SK-N-SH treated with all-trans-retinoic acid at 6 μM for 48 hours (cell line): ENCODE data around the gene FRYL.

Experiments
- ATAC-seq: fragments of 200-7000 bp; cut with Tn5 transposase; 3 replicates; pipeline ENCODE4 v1.9.1; 2020; ENCODE audit warnings: mild to moderate bottlenecking, moderate library complexity
- ARNTL ChIP-seq: fragments of 450-650 bp; formaldehyde crosslinking; IDR thresholded peaks from 2 replicates; pipeline ENCODE4 v1.5.0; 2020; ENCODE audit warnings: low read depth, mild to moderate bottlenecking, moderate library complexity, borderline replicate concordance
- BACH2 ChIP-seq: fragments of 250-450 bp; sonication (Bioruptor Pico); IDR thresholded peaks from 2 replicates; pipeline ENCODE4 v1.9.0; 2021; ENCODE audit warnings: mild to moderate bottlenecking, borderline replicate concordance
- CSDC2 ChIP-seq: fragments of 250-450 bp; sonication (Bioruptor Pico); IDR thresholded peaks from 2 replicates; pipeline ENCODE4 v1.5.0; 2020; ENCODE audit warnings: mild to moderate bottlenecking, moderate library complexity
- ESRRG ChIP-seq: fragments of 250-450 bp; sonication (Bioruptor Pico); IDR thresholded peaks from 2 replicates; pipeline ENCODE4 v1.6.1; 2021; ENCODE audit warnings: mild to moderate bottlenecking
- GLIS3 ChIP-seq: fragments of 250-450 bp; sonication (Bioruptor Pico); IDR thresholded peaks from 2 replicates; pipeline ENCODE4 v1.5.0; 2020; ENCODE audit warnings: mild to moderate bottlenecking, moderate library complexity
- ISL1 ChIP-seq: fragments of 250-450 bp; sonication (Bioruptor Pico); IDR thresholded peaks from 2 replicates; pipeline ENCODE4 v2.1.2; 2022; ENCODE audit warnings: mild to moderate bottlenecking, moderate library complexity
- OSR1 ChIP-seq: fragments of 250-450 bp; sonication (Bioruptor Pico); IDR thresholded peaks from 2 replicates; pipeline ENCODE4 v1.8.0; 2022; ENCODE audit warnings: moderate library complexity, mild to moderate bottlenecking, inconsistent platforms
- PATZ1 ChIP-seq: fragments of 250-450 bp; sonication (Bioruptor Pico); IDR thresholded peaks from 2 replicates; pipeline ENCODE4 v1.8.0; 2020; ENCODE audit warnings: mild to moderate bottlenecking, moderate library complexity, borderline replicate concordance
- PPARA ChIP-seq: fragments of 250-450 bp; sonication (Bioruptor Pico); IDR thresholded peaks from 2 replicates; pipeline ENCODE4 v1.5.0; 2020; ENCODE audit warnings: mild to moderate bottlenecking, borderline replicate concordance
- SNAI2 ChIP-seq: fragments of 250-450 bp; sonication (Bioruptor Pico); IDR thresholded peaks from 2 replicates; pipeline ENCODE4 v1.5.0; 2020; ENCODE audit warnings: mild to moderate bottlenecking, moderate library complexity
- TCF4 ChIP-seq: fragments of 250-450 bp; sonication (Bioruptor Pico); IDR thresholded peaks from 2 replicates; pipeline ENCODE4 v1.8.0; 2021; ENCODE audit warnings: mild to moderate bottlenecking, moderate library complexity, borderline replicate concordance
- TOX ChIP-seq: fragments of 250-450 bp; sonication (Bioruptor Pico); IDR thresholded peaks from 2 replicates; pipeline ENCODE4 v1.8.0; 2021; ENCODE audit warnings: mild to moderate bottlenecking, moderate library complexity, borderline replicate concordance
- TSHZ2 ChIP-seq: fragments of 250-450 bp; sonication (Bioruptor Pico); IDR thresholded peaks from 2 replicates; pipeline ENCODE4 v1.5.0; 2020; ENCODE audit warnings: mild to moderate bottlenecking, moderate library complexity
- ZC3H10 ChIP-seq: fragments of 250-450 bp; sonication (Bioruptor Pico); IDR thresholded peaks from 2 replicates; pipeline ENCODE4 v1.5.1; 2021; ENCODE audit warnings: mild to moderate bottlenecking, moderate library complexity
- ZFP3 ChIP-seq: fragments of 250-450 bp; sonication (Bioruptor Pico); IDR thresholded peaks from 2 replicates; pipeline ENCODE4 v1.5.0; 2020; ENCODE audit warnings: mild to moderate bottlenecking, moderate library complexity
- ZFP30 ChIP-seq: fragments of 450-650 bp; formaldehyde crosslinking; IDR thresholded peaks from 2 replicates; pipeline ENCODE4 v1.5.0; 2022; ENCODE audit warnings: mild to moderate bottlenecking, moderate library complexity
- ZNF565 ChIP-seq: fragments of 450-650 bp; formaldehyde crosslinking; conservative IDR thresholded peaks from 2 replicates; pipeline ENCODE4 v1.5.0; 2020; ENCODE audit warnings: low read depth, mild to moderate bottlenecking, moderate library complexity
- ZNF8 ChIP-seq: fragments of 450-650 bp; formaldehyde crosslinking; IDR thresholded peaks from 2 replicates; pipeline ENCODE4 v1.5.0; 2020; ENCODE audit warnings: mild to moderate bottlenecking, moderate library complexity
- TF ChIP-seq, protein P1 (sequence below): fragments of 250-450 bp; sonication (Bioruptor Pico); IDR thresholded peaks from 2 replicates; pipeline ENCODE4 v1.5.1; 2021; ENCODE audit warnings: mild to moderate bottlenecking, moderate library complexity
- TF ChIP-seq, protein P2 (sequence below): fragments of 250-450 bp; sonication (Bioruptor Pico); IDR thresholded peaks from 2 replicates; pipeline ENCODE4 v1.5.1; 2020; ENCODE audit warnings: low read depth, mild to moderate bottlenecking, moderate library complexity
- TF ChIP-seq, protein P3 (sequence below): fragments of 250-450 bp; sonication (Bioruptor Pico); IDR thresholded peaks from 2 replicates; pipeline ENCODE4 v1.8.0; 2021; ENCODE audit warnings: low read depth, mild to moderate bottlenecking, moderate library complexity, borderline replicate concordance

FRYL gene

DNA sequence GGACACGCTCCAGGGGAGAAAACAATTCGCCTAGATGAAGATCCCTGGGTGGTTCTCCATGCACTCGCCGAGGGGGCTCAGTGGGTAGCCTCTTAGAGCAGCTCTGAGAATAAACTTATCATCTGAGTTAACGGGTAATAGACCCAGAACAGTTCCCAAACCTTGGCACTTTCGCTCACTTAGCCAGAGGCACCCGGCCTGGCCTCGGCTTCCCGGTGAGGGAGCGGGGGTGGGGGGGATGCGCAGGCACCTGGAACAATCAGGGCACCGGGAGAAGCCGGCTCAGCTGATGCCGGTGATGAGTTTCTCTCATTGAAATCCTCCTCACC, 290.4 kb downstream of the FRYL start:
- TF ChIP-seq CSDC2 (CRISPR knock-in tag) (no peak), PATZ1 (no peak), ZNF565 (CRISPR knock-in tag) (no peak), ISL1 (no peak), ARNTL (CRISPR knock-in tag) (no peak), ZC3H10 (CRISPR knock-in tag) (no peak), ZFP3 (CRISPR knock-in tag) (no peak), TCF4 (CRISPR knock-in tag) (no peak), PPARA (CRISPR knock-in tag) (no peak), ESRRG (CRISPR knock-in tag) (no peak), OSR1 (CRISPR knock-in tag) (no peak), ZFP30 (CRISPR knock-in tag) (no peak), TSHZ2 (CRISPR knock-in tag) (no peak), BACH2 (CRISPR knock-in tag) (no peak), ZNF8 (no peak), SNAI2 (CRISPR knock-in tag) (no peak), TOX (no peak)
- TF ChIP-seq, protein P1, sequence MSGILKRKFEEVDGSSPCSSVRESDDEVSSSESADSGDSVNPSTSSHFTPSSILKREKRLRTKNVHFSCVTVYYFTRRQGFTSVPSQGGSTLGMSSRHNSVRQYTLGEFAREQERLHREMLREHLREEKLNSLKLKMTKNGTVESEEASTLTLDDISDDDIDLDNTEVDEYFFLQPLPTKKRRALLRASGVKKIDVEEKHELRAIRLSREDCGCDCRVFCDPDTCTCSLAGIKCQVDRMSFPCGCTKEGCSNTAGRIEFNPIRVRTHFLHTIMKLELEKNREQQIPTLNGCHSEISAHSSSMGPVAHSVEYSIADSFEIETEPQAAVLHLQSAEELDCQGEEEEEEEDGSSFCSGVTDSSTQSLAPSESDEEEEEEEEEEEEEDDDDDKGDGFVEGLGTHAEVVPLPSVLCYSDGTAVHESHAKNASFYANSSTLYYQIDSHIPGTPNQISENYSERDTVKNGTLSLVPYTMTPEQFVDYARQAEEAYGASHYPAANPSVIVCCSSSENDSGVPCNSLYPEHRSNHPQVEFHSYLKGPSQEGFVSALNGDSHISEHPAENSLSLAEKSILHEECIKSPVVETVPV (CRISPR knock-in tag) = no peak
- TF ChIP-seq, protein P2, sequence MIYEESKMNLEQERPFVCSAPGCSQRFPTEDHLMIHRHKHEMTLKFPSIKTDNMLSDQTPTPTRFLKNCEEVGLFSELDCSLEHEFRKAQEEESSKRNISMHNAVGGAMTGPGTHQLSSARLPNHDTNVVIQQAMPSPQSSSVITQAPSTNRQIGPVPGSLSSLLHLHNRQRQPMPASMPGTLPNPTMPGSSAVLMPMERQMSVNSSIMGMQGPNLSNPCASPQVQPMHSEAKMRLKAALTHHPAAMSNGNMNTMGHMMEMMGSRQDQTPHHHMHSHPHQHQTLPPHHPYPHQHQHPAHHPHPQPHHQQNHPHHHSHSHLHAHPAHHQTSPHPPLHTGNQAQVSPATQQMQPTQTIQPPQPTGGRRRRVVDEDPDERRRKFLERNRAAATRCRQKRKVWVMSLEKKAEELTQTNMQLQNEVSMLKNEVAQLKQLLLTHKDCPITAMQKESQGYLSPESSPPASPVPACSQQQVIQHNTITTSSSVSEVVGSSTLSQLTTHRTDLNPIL (CRISPR knock-in tag) = no peak
- TF ChIP-seq, protein P3, sequence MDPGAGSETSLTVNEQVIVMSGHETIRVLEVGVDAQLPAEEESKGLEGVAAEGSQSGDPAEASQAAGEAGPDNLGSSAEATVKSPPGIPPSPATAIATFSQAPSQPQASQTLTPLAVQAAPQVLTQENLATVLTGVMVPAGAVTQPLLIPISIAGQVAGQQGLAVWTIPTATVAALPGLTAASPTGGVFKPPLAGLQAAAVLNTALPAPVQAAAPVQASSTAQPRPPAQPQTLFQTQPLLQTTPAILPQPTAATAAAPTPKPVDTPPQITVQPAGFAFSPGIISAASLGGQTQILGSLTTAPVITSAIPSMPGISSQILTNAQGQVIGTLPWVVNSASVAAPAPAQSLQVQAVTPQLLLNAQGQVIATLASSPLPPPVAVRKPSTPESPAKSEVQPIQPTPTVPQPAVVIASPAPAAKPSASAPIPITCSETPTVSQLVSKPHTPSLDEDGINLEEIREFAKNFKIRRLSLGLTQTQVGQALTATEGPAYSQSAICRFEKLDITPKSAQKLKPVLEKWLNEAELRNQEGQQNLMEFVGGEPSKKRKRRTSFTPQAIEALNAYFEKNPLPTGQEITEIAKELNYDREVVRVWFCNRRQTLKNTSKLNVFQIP (CRISPR knock-in tag) = no peak
- no peak for ATAC-seq

- no peak; the same call in 2 of the 3 replicates for ATAC-seq
- TF ChIP-seq PPARA (CRISPR knock-in tag) (no peak), TOX (no peak), ESRRG (CRISPR knock-in tag) (no peak), ZFP3 (CRISPR knock-in tag) (no peak), BACH2 (CRISPR knock-in tag) (no peak), ZFP30 (CRISPR knock-in tag) (no peak), ISL1 (no peak), GLIS3 (CRISPR knock-in tag) (no peak), TCF4 (CRISPR knock-in tag) (no peak), ZC3H10 (CRISPR knock-in tag) (no peak), CSDC2 (CRISPR knock-in tag) (no peak), ZNF565 (CRISPR knock-in tag) (no peak), ARNTL (CRISPR knock-in tag) (no peak)
Measured at GRCh38 chr4:48484494-48485168, 295.4 kb downstream of the FRYL start.
